Psoas muscle (tissue), 8 donors: ENCODE measurements around the gene KCNJ9. TPM values are rescaled to one million over a fixed set of nuclear protein-coding genes. Genes with fewer than 3 reads are reported as not detected.

ENCODE experiments used
- ATAC-seq, 4 donors: fragments of 200-7000 bp; cut with Tn5 transposase; one replicate each; pipeline ENCODE4 v1.9.1; 2020; ENCODE audit warnings: moderate library complexity in 3 of 4, mild to moderate bottlenecking in 2 of 4
- DNase-seq, 2 donors: peaks; one replicate each; pipeline ENCODE4 v3.0.0-alpha.2; 2020
- H3K27ac ChIP-seq: fragments of 200-600 bp; one replicate; pipeline ENCODE4 v1.8.0; 2022
- H3K27me3 ChIP-seq, 3 donors: fragments of 200-600 bp in 1 of 3; one replicate each; pipeline versions ENCODE4 v1.6.1 to v1.8.0; 2013 to 2022; ENCODE audit warnings: low read length in 2 of 3, mild to moderate bottlenecking in 2 of 3, moderate library complexity in 1 of 3; ENCODE audit not compliant: insufficient read depth in 3 of 3
- H3K36me3 ChIP-seq, 2 donors: fragments of 200-600 bp in 1 of 2; one replicate each; pipeline versions ENCODE4 v1.6.1 to v1.8.0; 2013 to 2022; ENCODE audit warnings: low read depth in 1 of 2, mild to moderate bottlenecking in 1 of 2, moderate library complexity in 1 of 2; ENCODE audit not compliant: insufficient read depth in 1 of 2
- H3K4me1 ChIP-seq: fragments of 200-600 bp; one replicate; pipeline ENCODE4 v1.8.0; 2022
- H3K4me3 ChIP-seq: fragments of 200-600 bp; one replicate; pipeline ENCODE4 v1.8.0; 2022; ENCODE audit warnings: mild to moderate bottlenecking
- H3K9me3 ChIP-seq: fragments of 200-600 bp; one replicate; pipeline ENCODE4 v1.8.0; 2022
- CTCF ChIP-seq: fragments of 200-600 bp; IDR thresholded peaks from one replicate; pipeline ENCODE4 v1.8.0; 2022; ENCODE audit warnings: antibody characterized with exemption
- WGBS, 3 donors: extraction: QIAGEN DNeasy Blood & Tissue Kit; methylation state at CpG; one replicate each; pipeline versions ENCODE4 v1.1.6 to v1.1.7; 2013; 5-methylcytosine and 5-hydroxymethylcytosine counted together
- intact Hi-C, 2 donors: fragments of 100-400 bp; cut with DNase I; formaldehyde crosslinking; loops; one replicate each; pipeline versions ENCODE4 v1.11.0 to v1.14.2; 2022
- polyA plus RNA-seq, 3 donors: library from polyadenylated mRNA; stranded (reverse); fragments of 200-250 nt; gene quantifications; one replicate each; pipeline ENCODE4 v1.2.3, GENCODE V29; 2013
- total RNA-seq, 4 donors: library from RNA; stranded (reverse); fragmentation: NEBNext Ultra II Directional in 2 of 4; extraction: Animal tissue kit (Norgen Biotek cat#: 25700) in 2 of 4; gene quantifications; one replicate each; pipeline versions ENCODE4 v1.2.1 to v1.2.4, GENCODE V29; 2021 to 2023
- donor health status: healthy with polysubstance abuse.
- donor health status: DM: no; HTN: no; CAD: no; lungs with moderate emphysema.
- donor health status: Bipolar disorder and iron deficiency.
- donor health status: healthy.
- donor health status: DM: yes; HTN: yes; CAD: no.
- donor health status: DM: no; HTN: no; CAD: no.
- donor health status: DM: no; HTN: no; CAD: no.
- donor health status: DM: yes; HTN: yes; CAD: no.

The KCNJ9 gene
- total and polyA plus RNA-seq, 7 donors: 0.01 to 0.04 TPM; not detected in 5

DNA sequence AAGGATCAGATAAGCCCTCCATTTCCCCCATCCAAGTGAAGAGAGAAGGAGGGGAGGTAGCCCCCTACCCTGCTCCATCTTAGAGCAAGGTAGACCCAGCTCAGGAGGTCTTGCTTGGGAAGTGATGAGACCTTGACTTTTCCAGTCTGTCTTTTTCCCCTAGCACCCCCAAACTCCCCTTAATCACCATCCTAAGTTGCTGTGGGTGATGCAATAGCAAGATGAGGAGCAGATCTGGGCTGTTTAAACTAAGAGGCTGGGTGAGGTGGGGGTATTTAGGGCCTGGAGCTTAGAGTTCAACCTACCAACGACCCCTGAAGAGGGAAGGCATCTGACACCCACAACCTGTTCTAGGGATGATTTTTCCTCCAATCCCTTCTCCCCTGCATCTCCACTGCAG lies 36.0 kb downstream of the KCNJ9 start:
- no peak for TF ChIP-seq CTCF
- intact Hi-C loops: loop anchor here in 1 of 2 donors (5.0 kb wide), 1 partner anchor 75 kb away; the partner anchor contains the start of gene CASQ1
- Histone ChIP-seq H3K27me3 (no peaks in the 10 kb centered on the region), H3K27ac (peak overlapping the region; percentile 98), H3K36me3 (peaks cover 0 to 30% of the 10 kb centered on the region in 2 donors), H3K4me1 (peaks cover 66% of the 10 kb centered on the region), H3K4me3 (peak overlapping the region; percentile 82), H3K9me3 (no peaks in the 10 kb centered on the region)
- ATAC-seq (no peak), DNase-seq (no peak)
- WGBS, 3 donors: 0 to 12% (median 0%) methylated on average over 1 of the region's 1 CpG

- H3K4me1 ChIP-seq: peaks cover 68% of the 10 kb centered on the region
- H3K9me3 ChIP-seq: no peaks in the 10 kb centered on the region
- H3K27ac ChIP-seq: peak overlapping the region; percentile 98
- DNase-seq (peak in 1 of 2 donors; percentile 86), ATAC-seq (peak; percentile 28 to 59 (median 50))
- peaks cover 0 to 35% of the 10 kb centered on the region in 2 donors for H3K36me3 ChIP-seq
- WGBS, 3 donors: 11 to 20% (median 20%) methylated on average over 8 of the region's 8 CpGs
- peak overlapping the region; percentile 82 for H3K4me3 ChIP-seq
- intact Hi-C loops: loop anchor here in 1 of 2 donors (5.0 kb wide), 1 partner anchor 75 kb away; the partner anchor contains the start of gene CASQ1
- H3K27me3 ChIP-seq: no peaks in the 10 kb centered on the region
- TF ChIP-seq CTCF: no peak
Measured at GRCh38 chr1:160117709-160118183, 36.4 kb downstream of the KCNJ9 start.

DNA sequence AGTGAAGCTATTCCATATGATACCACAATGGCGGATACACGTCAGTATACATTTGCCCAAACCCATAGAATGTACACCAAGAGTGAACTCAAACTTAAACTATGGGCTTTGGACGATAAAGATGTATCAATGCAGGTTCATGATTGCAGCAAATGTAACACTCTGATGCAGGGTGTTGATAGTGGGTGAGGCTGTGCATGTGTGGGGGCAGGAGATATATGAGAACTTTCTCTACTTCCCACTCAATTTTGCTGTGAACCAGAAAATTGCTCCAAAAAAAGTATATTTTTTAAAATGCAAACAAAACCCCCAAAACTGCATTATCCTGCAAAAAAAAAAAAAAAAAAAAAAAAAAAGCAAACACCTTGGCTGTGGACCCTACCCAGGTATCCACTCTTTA lies 37.6 kb downstream of the KCNJ9 start:
- DNase-seq: no peak
- Histone ChIP-seq H3K4me3 (peak overlapping the region; percentile 82), H3K36me3 (peaks cover 0 to 46% of the 10 kb centered on the region in 2 donors), H3K9me3 (no peaks in the 10 kb centered on the region), H3K27ac (peak overlapping the region; percentile 98), H3K4me1 (peaks cover 65% of the 10 kb centered on the region), H3K27me3 (no peaks in the 10 kb centered on the region)
- TF ChIP-seq CTCF: no peak
- no peak for ATAC-seq
- 55 to 82% (median 63%) methylated on average over 3 of the region's 3 CpGs for whole genome bisulfite sequencing, 3 donors
- intact Hi-C loops: loop anchor here in 1 of 2 donors (5.0 kb wide), 1 partner anchor 73 kb away; the partner anchor contains the start of gene CASQ1

DNA sequence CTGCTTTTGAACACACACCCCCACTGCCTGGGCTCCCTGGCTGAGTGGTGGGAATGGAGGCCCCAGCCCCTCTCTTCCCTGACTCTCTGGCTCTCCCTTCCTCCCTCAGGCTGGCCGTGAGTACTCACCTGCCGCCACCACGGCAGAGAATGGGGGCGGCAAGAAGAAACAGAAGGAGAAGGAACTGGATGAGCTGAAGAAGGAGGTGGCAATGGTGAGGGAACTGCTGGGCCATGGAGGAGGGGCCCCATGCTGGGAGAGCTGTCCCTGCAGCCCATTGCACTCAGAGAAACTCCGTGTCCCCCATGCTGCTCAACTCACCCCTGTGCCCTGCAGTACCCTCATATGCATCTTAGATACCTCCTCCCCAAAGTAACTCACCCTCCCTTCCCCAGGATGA lies 39.5 kb downstream of the KCNJ9 start:
- H3K27me3 ChIP-seq: no peaks in the 10 kb centered on the region
- peaks cover 68% of the 10 kb centered on the region for H3K4me1 ChIP-seq
- peaks cover 0 to 61% of the 10 kb centered on the region in 2 donors for H3K36me3 ChIP-seq
- intact Hi-C loops: no loop called here
- no peak for ATAC-seq
- TF ChIP-seq CTCF: no peak
- H3K27ac ChIP-seq: peak overlapping the region; percentile 98
- H3K4me3 ChIP-seq: no peak overlapping the region
- WGBS, 3 donors: 69 to 81% (median 75%) methylated on average over 5 of the region's 5 CpGs
- no peaks in the 10 kb centered on the region for H3K9me3 ChIP-seq
- DNase-seq: no peak

DNA sequence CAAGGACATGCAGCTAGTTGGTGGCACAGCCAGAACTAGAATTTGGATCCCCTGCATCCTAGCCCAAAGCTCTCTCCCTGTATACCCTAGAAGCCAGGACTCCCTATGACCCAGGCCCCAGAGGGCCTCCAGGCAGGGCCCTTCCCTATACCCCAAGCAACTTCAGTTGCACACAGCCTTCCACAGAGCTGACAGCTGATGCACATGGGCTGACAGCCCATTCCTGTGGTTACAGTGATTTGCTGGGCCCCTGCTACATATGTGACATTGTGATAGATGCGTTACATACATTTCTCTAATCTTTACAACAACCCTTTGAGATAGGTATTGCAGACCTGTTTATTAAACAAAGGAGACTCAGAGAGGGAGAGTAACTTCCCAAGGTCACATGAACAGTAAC lies 40.0 kb downstream of the KCNJ9 start:
- Histone ChIP-seq H3K27ac (peak overlapping the region; percentile 98), H3K9me3 (no peaks in the 10 kb centered on the region), H3K4me1 (peaks cover 74% of the 10 kb centered on the region), H3K36me3 (peaks cover 0 to 67% of the 10 kb centered on the region in 2 donors), H3K27me3 (no peaks in the 10 kb centered on the region), H3K4me3 (no peak overlapping the region)
- TF ChIP-seq CTCF: no peak
- 78 to 91% (median 81%) methylated on average over 1 of the region's 1 CpG for WGBS, 3 donors
- intact Hi-C loops: no loop called here
- no peak for ATAC-seq
- DNase-seq: no peak
